HEK293T (cell line): ENCODE results near the gene TMEM88.

Experiments used
- ARNT ChIP-seq: fragments of 450-650 bp; IDR thresholded peaks from 2 replicates; pipeline ENCODE4 v1.6.1; 2017; ENCODE audit warnings: mild to moderate bottlenecking
- BHLHE40 ChIP-seq: fragments of 450-650 bp; IDR thresholded peaks from 2 replicates; pipeline ENCODE4 v1.6.1; 2016; ENCODE audit warnings: mild to moderate bottlenecking, moderate library complexity, borderline replicate concordance
- CTBP1 ChIP-seq: fragments of 450-650 bp; IDR thresholded peaks from 2 replicates; pipeline ENCODE4 v1.6.1; 2016; ENCODE audit warnings: borderline replicate concordance
- ELF4 ChIP-seq: fragments of 450-650 bp; IDR thresholded peaks from 2 replicates; pipeline ENCODE4 v1.6.1; 2017; ENCODE audit warnings: antibody characterized with exemption
- FOXA1 ChIP-seq: fragments of 450-650 bp; IDR thresholded peaks from 2 replicates; pipeline ENCODE4 v1.6.1; 2016; ENCODE audit warnings: mild to moderate bottlenecking
- FOXK2 ChIP-seq: fragments of 450-650 bp; IDR thresholded peaks from 2 replicates; pipeline ENCODE4 v1.6.1; 2016; ENCODE audit warnings: mild to moderate bottlenecking
- FOXM1 ChIP-seq: fragments of 450-650 bp; IDR thresholded peaks from 2 replicates; pipeline ENCODE4 v1.6.1; 2017; ENCODE audit warnings: mild to moderate bottlenecking, borderline replicate concordance
- LEF1 ChIP-seq: fragments of 450-650 bp; IDR thresholded peaks from 2 replicates; pipeline ENCODE4 v1.6.1; 2017; ENCODE audit warnings: mild to moderate bottlenecking, borderline replicate concordance
- NFRKB ChIP-seq: fragments of 450-650 bp; IDR thresholded peaks from 2 replicates; pipeline ENCODE4 v1.6.1; 2016; ENCODE audit warnings: mild to moderate bottlenecking, moderate library complexity
- SP1 ChIP-seq: fragments of 450-650 bp; IDR thresholded peaks from 2 replicates; pipeline ENCODE4 v1.6.1; 2017
- SUZ12 ChIP-seq: fragments of 450-650 bp; IDR thresholded peaks from 2 replicates; pipeline ENCODE4 v1.6.1; 2016; ENCODE audit warnings: mild to moderate bottlenecking
- TARDBP ChIP-seq: fragments of 450-650 bp; IDR thresholded peaks from 2 replicates; pipeline ENCODE4 v1.6.1; 2016
- ZNF384 ChIP-seq: fragments of 450-650 bp; IDR thresholded peaks from 2 replicates; pipeline ENCODE4 v1.6.1; 2016
- TF ChIP-seq, protein P1 (sequence below): fragments of 450-650 bp; IDR thresholded peaks from 2 replicates; pipeline ENCODE4 v1.6.1; 2016

DNA sequence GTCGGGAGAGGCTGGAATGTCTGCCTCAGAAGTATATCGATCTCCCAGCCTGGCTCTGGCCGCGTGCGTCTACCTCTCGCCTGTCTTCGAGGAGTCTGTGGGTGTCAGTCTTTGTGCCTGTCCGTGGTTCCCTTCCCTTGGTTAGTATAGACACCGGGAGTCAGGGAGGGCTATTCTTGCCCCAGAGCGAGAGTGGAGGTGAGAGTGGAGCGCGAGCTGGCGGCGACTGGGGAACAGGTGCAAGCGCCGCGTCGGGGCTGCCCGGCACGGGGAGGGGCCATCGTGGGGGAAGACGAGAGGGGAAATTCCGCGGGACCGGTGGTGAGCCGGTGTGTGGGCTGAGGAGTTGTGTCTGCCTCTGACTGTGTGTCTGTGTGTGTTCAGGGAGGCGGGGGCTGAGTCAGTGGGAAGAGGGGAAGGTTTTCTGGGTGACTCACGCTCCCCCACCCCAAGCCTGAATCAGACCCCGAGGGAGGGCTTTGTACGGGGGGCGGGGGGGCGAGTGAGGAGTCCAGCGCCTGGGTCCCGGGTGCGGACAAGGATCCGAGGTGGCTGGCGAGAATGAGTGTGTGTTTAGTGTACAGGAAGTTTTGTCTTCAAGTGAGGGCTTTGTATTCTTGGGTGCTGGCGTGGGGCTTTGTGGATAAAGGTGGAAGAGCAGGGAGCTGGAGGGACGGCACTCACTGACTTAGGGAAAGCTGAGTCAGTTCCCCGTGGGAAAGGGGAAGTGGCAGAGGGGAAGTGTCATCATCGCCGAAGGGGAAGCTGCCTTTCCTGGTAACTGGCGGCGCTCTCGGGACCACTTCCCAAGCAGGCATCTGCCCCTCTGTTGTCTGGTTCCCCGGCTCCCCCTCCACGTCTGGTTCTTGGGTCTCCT lies 12.2 kb upstream of the TMEM88 start:
- TF ChIP-seq NFRKB (no peak), SUZ12 (no peak), FOXM1 (no peak), SP1 (no peak), ARNT (no peak), FOXA1 (no peak), BHLHE40 (no peak), CTBP1 (no peak), ELF4 (no peak), LEF1 (no peak), TARDBP (no peak), ZNF384 (no peak), FOXK2 (no peak)
- TF ChIP-seq, protein P1, sequence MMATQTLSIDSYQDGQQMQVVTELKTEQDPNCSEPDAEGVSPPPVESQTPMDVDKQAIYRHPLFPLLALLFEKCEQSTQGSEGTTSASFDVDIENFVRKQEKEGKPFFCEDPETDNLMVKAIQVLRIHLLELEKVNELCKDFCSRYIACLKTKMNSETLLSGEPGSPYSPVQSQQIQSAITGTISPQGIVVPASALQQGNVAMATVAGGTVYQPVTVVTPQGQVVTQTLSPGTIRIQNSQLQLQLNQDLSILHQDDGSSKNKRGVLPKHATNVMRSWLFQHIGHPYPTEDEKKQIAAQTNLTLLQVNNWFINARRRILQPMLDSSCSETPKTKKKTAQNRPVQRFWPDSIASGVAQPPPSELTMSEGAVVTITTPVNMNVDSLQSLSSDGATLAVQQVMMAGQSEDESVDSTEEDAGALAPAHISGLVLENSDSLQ, result no peak
